ENCODE data around the gene IGSF5. TPM values are rescaled to one million over a fixed set of nuclear protein-coding genes. Genes with fewer than 3 reads are reported as not detected.
A peak's percentile ranks its signal among the peaks of the same experiment; 100 is the strongest.
"Not testable (repeated sequence)": the region's sequence is repeated elsewhere in the genome, so short reads cannot be mapped to it uniquely, and the experiment has no call there.

IGSF5 gene
- total and polyA plus RNA-seq, 4 donors, result 0.06 to 0.11 (median 0.06) TPM; not detected in 1

- H3K27me3 ChIP-seq (ENCODE audit: control insufficient read depth in 3 of 3, insufficient read depth in 3 of 3, low read length in 2 of 3), result no peaks in the 10 kb centered on the region
- H3K27ac ChIP-seq (ENCODE audit: low read depth in 1 of 2, low read length in 1 of 2), result no peak overlapping the region
- no peak for ATAC-seq (ENCODE audit: insufficient read depth, low FRiP score)
- 80 to 90% methylated on average over 15 of the region's 15 CpGs for WGBS, 2 donors
- no peaks in the 10 kb centered on the region for H3K36me3 ChIP-seq (ENCODE audit: control insufficient read depth in 4 of 4, insufficient read depth in 4 of 4, low read length in 4 of 4)
- TF ChIP-seq CTCF (IDR thresholded peaks at IDR 0.05; ENCODE audit: control extremely low read depth, extremely low read depth), result no peak
- peaks cover 0 to 13% (median 0%) of the 10 kb centered on the region in 5 donors for H3K4me1 ChIP-seq (ENCODE audit: control insufficient read depth in 5 of 5, insufficient read depth in 5 of 5, low read length in 5 of 5)
- H3K4me3 ChIP-seq, result no peak overlapping the region
- no peak overlapping the region for H3K9ac ChIP-seq (ENCODE audit: insufficient read depth in 1 of 2, low read length in 2 of 2)
- H3K9me3 ChIP-seq (ENCODE audit: control insufficient read depth in 4 of 4, insufficient read depth in 3 of 4, low read length in 3 of 4), result no peaks in the 10 kb centered on the region
- peak; percentile 32 to 45 (median 42) for DNase-seq
Observed at GRCh38 chr21:39737376-39738000, 7.5 kb upstream of the IGSF5 start.

GRCh38 chr21:39738566-39738965, 6.4 kb upstream of the IGSF5 start:
- H3K9ac ChIP-seq (ENCODE audit: insufficient read depth in 1 of 2, low read length in 2 of 2), result no peak overlapping the region
- TF ChIP-seq CTCF (IDR thresholded peaks at IDR 0.05; ENCODE audit: control extremely low read depth, extremely low read depth), result no peak
- no peak overlapping the region for H3K4me3 ChIP-seq
- H3K27ac ChIP-seq (ENCODE audit: low read depth in 1 of 2, low read length in 1 of 2), result no peak overlapping the region
- H3K27me3 ChIP-seq (ENCODE audit: control insufficient read depth in 3 of 3, insufficient read depth in 3 of 3, low read length in 2 of 3), result no peaks in the 10 kb centered on the region
- no peak for ATAC-seq (ENCODE audit: insufficient read depth, low FRiP score)
- no peak for DNase-seq
- peaks cover 0 to 13% (median 0%) of the 10 kb centered on the region in 5 donors for H3K4me1 ChIP-seq (ENCODE audit: control insufficient read depth in 5 of 5, insufficient read depth in 5 of 5, low read length in 5 of 5)
- H3K9me3 ChIP-seq (ENCODE audit: control insufficient read depth in 4 of 4, insufficient read depth in 3 of 4, low read length in 3 of 4), result no peaks in the 10 kb centered on the region
- 82 to 94% methylated on average over 6 of the region's 6 CpGs for WGBS, 2 donors
- H3K36me3 ChIP-seq (ENCODE audit: control insufficient read depth in 4 of 4, insufficient read depth in 4 of 4, low read length in 4 of 4), result no peaks in the 10 kb centered on the region

- H3K4me3 ChIP-seq; H3K27ac ChIP-seq (ENCODE audit: low read depth in 1 of 2, low read length in 1 of 2); ATAC-seq (ENCODE audit: insufficient read depth, low FRiP score); H3K9me3 ChIP-seq (ENCODE audit: control insufficient read depth in 4 of 4, insufficient read depth in 3 of 4, low read length in 3 of 4); H3K9ac ChIP-seq (ENCODE audit: insufficient read depth in 1 of 2, low read length in 2 of 2); H3K27me3 ChIP-seq (ENCODE audit: control insufficient read depth in 3 of 3, insufficient read depth in 3 of 3, low read length in 2 of 3); H3K36me3 ChIP-seq (ENCODE audit: control insufficient read depth in 4 of 4, insufficient read depth in 4 of 4, low read length in 4 of 4); DNase-seq: not testable (repeated sequence)
- 93 to 96% methylated on average over 5 of the region's 5 CpGs for WGBS, 2 donors
- peaks cover 0 to 13% (median 0%) of the 10 kb centered on the region in 5 donors for H3K4me1 ChIP-seq (ENCODE audit: control insufficient read depth in 5 of 5, insufficient read depth in 5 of 5, low read length in 5 of 5)
Observed at GRCh38 chr21:39739531-39739930, 5.5 kb upstream of the IGSF5 start.

- H3K4me3 ChIP-seq; H3K27me3 ChIP-seq (ENCODE audit: control insufficient read depth in 3 of 3, insufficient read depth in 3 of 3, low read length in 2 of 3); H3K9me3 ChIP-seq (ENCODE audit: control insufficient read depth in 4 of 4, insufficient read depth in 3 of 4, low read length in 3 of 4); ATAC-seq (ENCODE audit: insufficient read depth, low FRiP score); DNase-seq; H3K4me1 ChIP-seq (ENCODE audit: control insufficient read depth in 5 of 5, insufficient read depth in 5 of 5, low read length in 5 of 5); H3K36me3 ChIP-seq (ENCODE audit: control insufficient read depth in 4 of 4, insufficient read depth in 4 of 4, low read length in 4 of 4); H3K9ac ChIP-seq (ENCODE audit: insufficient read depth in 1 of 2, low read length in 2 of 2); H3K27ac ChIP-seq (ENCODE audit: low read depth in 1 of 2, low read length in 1 of 2): not testable (repeated sequence)
- 79 to 88% methylated on average over 4 of the region's 4 CpGs for WGBS, 2 donors
Observed at GRCh38 chr21:39742561-39742960, 2.4 kb upstream of the IGSF5 start.

GRCh38 chr21:39745332-39745731, 349 bp downstream of the IGSF5 start:
- not testable (repeated sequence) for H3K9me3 ChIP-seq (ENCODE audit: control insufficient read depth in 4 of 4, insufficient read depth in 3 of 4, low read length in 3 of 4); H3K36me3 ChIP-seq (ENCODE audit: control insufficient read depth in 4 of 4, insufficient read depth in 4 of 4, low read length in 4 of 4); H3K4me1 ChIP-seq (ENCODE audit: control insufficient read depth in 5 of 5, insufficient read depth in 5 of 5, low read length in 5 of 5); ATAC-seq (ENCODE audit: insufficient read depth, low FRiP score); H3K4me3 ChIP-seq; H3K27me3 ChIP-seq (ENCODE audit: control insufficient read depth in 3 of 3, insufficient read depth in 3 of 3, low read length in 2 of 3); DNase-seq; H3K27ac ChIP-seq (ENCODE audit: low read depth in 1 of 2, low read length in 1 of 2); H3K9ac ChIP-seq (ENCODE audit: insufficient read depth in 1 of 2, low read length in 2 of 2)
- 93 to 94% methylated on average over 8 of the region's 8 CpGs for WGBS, 2 donors
